NOMO-1 treated with DMSO at 0.1 percent for 48 hours (cell line): Measurements from ENCODE around the gene INPP5J.
"Not testable (repeated sequence)": the region's sequence is repeated elsewhere in the genome, so short reads cannot be mapped to it uniquely, and the experiment has no call there.

ENCODE experiments used
- DNase-seq: peaks from one replicate; lab custom pipeline; 2025; ENCODE audit not compliant: unreplicated experiment; lab: John Stamatoyannopoulos, UW

INPP5J gene

DNA sequence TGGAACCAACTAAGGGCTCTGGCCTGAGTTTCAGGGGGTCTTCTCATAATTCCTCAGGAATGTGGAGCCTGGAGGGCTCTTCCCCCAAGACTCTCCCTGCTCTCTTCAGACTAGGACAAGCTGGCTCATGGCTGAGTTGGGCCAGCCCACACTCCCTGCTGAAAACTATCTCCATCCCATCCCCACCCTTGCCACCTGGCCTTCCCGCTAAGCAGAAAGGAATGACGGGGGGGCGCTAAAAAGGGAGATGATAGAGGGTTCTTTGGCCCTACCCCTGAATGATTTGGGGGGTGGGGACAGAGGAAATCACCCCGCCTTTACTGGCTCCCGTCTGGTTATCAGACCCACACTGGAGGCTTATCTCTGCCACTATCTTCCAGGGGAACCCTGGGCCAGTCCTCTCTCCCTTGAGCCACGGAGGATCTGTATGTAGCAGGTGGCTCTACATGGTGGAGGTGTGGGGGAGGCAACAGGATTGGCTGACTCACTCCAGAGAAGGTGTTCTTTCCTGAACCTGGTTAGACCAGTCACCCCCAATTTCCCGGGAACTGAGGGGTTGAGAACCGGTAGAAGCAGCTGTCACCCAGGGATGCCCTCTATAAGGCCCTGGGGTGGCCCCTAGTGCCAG, 35.9 kb upstream of the INPP5J start:
- no peak for DNase-seq

DNA sequence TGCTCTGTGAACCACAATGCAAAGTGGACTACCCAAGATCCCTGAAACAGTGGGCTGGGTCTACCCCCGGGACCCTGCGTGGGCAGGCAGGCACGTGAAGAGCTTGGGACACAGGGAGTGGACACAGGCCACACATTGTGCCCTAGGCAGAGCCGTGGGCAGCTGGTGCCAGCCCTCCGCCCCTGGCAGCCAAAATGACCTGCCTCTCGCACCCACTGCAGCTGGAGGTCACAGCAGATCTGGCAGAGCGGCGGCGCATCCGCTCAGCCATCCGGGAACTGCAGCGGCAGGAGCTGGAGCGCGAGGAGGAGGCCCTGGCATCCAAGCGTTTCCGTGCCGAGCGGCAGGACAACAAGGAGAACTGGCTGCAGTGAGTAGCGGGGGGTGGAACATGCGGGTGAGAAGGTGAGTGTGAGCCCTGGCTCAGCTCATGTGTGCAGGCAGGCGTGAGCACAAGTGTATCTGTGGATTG, 35.0 kb upstream of the INPP5J start:
- DNase-seq, result no peak

DNA sequence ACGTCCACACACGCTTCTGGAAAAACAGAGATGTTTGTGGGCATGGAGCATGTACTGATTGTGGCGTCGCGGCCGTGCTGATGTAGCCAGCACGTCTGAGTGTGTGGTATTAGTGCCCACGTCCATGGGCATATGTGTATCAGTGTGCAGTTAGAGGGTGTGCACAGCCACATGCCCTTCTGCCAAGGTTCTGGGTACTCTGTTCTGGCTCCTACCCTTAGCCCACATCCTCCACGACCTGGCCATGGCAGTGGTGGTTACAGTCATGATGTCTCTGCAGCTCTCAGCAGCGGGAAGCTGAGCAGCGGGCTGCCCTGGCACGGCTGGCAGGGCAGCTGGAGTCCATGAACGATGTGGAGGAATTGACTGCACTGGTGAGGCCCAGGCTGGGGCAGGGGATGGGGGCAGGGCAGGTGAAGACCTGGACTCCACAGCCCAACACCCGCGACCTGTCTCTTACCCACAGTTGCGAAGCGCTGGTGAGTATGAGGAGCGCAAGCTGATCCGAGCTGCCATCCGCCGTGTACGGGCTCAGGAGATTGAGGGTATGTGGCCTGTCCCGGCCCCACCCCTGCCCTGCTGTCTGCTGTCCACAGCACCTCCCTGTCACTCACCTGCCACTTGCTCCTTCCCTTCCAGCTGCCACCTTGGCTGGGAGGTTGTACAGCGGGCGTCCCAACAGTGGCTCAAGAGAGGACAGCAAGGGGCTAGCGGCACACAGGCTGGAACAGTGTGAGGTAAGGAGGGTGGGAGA, 34.4 kb upstream of the INPP5J start:
- DNase-seq, result no peak

DNA sequence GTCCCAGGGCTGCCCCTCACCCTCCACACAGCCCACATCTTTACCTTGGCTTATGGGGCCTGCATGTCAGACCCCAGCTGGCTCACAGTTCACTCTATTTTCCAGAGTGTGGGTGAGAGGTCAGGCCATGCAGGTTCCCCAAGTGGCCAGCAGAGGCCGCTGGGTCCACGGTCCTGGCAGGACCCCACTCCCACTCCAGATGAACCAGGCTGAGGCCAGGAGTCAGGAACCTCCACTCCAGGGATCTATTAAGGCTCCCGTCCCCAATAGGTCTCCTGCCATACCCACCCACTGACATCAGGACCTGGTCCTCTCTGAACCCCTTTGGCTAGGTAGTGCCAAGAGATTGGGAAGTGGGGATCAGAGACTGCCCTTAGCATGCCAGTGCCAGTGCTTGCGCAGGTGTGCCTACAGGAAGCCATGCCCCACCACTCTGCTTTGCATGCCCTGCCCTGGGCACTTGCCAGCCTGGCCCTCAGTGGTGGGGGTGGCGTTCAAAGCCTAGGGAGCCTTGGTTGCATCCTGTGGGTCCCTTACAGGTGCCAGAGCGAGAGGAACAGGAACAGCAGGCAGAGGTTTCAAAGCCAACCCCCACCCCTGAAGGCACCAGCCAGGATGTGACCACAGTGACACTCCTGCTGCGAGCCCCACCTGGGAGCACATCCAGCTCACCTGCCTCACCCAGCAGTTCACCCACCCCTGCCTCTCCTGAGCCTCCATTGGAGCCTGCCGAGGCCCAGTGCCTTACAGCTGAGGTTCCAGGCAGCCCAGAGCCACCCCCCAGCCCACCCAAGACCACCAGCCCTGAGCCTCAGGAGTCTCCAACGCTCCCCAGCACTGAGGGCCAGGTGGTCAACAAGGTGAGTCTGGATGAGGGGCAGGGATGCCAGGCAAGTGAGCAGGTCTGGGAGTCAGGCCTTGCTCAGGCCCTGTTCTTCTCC, 33.3 kb upstream of the INPP5J start:
- DNase-seq, result no peak

DNA sequence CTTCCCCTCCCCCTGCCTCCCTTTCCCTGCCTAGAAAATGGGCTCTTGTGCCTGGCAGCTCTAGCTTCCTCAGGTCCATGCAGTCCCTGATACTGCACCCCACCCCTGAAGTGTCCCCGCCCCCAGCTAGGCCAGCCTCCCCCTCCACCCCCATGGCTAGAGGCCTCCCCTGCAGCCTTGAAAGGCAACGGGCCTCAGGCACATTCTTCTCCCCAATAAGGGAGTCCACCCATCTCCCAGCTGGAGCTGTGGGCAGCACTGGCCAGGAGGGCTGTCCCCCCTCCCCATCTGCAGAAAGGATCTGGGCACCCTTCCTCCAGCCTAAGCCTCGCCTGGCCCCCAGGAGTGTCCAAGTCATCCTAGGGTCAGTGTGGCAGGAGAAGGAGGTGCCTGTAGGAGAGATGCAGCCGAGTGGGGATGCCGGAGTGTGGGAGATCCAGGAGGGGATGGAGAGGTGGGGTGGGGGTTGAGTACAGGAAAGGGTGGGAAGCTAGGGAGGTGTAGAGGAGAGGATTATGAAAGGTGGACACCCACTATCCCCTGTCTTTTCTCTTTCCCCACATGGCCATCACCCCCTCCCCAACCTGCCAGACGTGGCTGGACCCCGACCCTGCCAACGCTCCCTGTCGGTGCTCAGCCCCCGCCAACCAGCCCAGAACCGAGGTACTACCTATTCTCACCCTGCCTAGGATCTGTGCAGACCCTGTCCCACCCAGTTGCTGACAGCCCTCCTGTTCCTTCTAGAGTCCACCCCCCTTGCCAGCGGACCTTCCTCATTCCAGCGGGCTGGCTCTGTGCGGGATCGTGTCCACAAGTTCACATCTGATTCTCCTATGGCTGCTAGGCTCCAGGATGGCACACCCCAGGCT, 32.3 kb upstream of the INPP5J start:
- DNase-seq, result no peak

DNA sequence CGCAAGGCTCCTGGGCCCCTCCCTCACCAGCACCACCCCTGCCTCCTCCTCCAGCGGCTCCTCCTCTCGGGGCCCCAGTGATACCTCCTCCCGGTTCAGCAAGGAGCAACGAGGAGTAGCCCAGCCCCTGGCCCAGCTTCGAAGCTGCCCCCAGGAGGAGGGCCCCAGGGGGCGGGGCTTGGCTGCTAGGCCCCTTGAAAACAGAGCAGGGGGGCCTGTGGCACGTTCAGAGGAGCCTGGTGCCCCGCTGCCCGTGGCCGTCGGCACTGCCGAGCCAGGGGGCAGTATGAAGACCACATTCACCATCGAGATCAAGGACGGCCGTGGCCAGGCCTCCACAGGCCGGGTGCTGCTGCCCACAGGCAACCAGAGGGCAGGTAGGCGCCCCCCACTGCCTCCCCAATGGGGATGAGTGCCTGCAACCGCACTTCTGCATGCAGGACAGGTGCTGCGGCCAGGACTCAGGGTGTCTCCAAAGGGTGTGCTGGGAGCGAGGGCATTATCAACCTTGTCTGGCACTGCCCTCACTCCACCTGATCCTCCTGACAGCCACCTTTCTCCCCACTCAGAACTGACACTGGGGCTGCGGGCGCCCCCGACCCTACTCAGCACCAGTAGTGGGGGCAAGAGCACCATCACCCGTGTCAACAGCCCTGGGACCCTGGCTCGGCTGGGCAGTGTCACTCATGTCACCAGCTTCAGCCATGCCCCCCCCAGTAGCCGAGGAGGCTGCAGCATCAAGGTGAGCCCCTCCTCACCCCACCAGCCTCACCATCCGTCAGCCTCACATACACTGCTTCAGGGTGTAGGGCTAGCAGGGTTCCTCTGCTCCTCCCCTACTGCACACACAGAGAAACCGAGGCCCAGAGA, 31.4 kb upstream of the INPP5J start:
- DNase-seq, result no peak

DNA sequence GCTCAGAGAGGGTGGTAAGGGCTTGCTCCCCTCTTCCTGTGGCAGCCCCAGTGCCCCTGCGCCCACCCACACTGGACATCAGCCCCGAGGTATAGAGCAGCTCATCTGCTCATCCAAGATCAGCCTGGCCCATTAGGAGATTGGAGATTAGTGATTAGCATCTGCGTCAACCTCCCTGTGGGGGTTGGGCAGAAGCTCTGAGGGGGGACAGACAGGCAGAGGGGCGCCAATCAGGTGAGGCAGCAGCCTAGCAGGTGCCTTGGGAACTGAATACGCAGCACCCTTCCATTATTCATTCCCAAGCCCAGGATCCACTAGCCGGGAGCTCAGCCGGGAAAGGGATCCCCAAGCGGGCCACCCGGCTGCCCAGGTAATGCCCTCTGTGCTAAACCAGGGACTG, 30.6 kb upstream of the INPP5J start:
- no peak for DNase-seq

DNA sequence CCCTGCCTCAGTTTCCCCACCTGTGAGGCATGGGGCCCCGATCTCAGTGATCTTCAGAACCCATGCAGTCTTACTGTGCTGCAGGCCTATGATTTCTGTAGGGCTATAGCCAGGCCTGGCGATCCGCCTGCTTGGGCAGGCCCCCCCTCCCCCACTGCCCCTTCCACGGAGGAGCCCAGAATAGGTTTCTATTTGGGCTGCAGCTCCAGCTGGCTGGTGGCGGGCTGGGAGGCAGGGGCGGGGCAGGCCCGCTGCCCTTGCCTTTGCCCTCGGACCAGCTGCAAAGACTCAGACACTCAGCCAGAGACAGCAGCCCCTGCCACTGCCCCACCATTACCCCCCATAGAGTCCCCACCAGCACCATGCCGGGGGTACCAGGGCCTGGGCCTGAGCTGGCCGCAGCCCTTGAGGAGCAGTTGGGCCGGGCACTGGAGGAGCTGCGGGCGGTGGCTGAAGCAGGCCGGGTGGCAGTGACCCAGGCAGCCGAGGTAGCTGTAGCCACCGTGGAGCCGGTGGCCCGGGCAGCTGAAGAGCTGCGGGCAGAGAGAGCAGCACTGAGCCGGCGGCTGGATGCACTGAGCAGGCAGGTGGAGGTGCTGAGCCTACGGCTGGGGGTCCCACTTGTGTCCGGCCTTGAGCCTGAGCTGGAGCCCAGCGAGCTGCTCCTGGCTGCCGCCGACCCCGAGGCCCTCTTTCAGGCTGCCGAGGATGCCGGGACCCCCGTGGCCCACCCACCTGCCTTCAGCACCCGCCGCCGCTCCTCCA, 29.5 kb upstream of the INPP5J start:
- no peak for DNase-seq

DNA sequence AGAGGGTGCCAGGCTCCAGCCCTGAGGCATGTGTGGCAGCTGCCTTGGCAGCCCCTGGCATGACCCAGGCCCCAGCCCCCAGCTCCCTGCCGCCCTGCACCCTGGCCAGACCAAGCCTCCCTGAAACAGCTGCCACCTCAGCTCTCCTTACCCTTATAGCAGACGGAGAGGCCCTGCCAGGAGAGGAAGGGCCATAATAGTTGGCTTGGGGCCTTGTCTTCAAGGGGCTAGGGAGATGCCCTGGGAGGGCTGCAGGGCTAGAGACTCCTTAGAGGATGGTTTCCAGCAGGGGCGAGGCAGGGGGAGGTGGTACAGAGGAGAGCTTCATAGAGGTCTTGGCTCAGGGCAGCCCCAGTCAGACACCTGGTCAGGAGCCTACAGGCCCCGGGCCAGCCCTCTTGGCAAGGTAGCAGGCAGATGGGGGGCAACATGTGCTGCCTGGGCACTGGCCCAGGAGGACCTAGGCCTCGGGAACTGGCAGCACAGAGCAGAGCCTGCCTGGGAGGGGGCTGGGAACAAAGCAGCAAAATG, 28.7 kb upstream of the INPP5J start:
- DNase-seq, result no peak

DNA sequence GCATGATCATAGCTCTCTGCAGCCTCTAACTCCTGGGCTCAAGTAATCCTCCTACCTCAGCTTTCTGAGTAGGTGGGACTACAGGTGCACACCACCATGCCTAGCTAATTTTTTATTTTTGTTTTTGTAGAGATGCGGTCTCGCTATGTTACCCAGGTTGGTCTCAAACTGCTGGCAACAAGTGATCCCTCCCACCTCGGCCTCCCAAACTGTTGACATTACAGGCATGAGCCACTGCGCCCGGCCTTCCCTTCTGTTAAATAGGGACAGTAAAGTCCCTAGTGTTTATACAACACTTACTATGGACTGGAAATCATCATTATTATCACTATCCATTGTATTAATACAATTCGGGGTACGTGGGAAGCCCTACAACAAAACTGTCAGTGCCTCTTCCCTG, 28.0 kb upstream of the INPP5J start:
- DNase-seq, result no peak

DNA sequence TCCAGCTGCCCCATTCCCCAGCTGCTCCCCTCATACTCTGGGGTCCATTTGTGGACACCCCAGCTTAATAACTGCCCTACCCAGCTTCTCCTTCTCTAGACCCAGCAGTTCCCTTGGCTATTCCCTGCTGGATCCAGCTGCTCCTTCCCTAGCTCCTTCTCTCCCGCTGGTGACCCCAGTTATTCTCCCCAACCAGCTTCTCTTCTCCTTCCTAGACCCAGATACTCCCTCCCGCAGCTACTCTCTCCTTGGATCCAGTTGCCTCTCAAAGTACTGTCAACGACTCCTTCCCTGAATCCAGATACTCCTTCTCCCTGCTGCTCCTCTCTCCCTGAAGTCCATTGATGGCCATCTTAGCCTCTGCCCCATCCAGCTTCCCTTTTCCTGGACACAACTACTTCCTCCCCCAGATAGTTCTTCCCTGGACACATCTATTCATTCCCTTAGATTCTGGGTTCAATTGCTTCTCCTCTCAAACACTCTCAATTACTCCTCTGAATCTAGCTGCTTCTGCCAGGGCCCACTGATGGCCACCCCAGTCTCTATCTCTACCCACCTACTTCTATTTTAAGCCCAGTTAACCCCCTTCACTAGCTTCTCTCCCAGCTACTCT, 27.0 kb upstream of the INPP5J start:
- DNase-seq, result no peak

DNA sequence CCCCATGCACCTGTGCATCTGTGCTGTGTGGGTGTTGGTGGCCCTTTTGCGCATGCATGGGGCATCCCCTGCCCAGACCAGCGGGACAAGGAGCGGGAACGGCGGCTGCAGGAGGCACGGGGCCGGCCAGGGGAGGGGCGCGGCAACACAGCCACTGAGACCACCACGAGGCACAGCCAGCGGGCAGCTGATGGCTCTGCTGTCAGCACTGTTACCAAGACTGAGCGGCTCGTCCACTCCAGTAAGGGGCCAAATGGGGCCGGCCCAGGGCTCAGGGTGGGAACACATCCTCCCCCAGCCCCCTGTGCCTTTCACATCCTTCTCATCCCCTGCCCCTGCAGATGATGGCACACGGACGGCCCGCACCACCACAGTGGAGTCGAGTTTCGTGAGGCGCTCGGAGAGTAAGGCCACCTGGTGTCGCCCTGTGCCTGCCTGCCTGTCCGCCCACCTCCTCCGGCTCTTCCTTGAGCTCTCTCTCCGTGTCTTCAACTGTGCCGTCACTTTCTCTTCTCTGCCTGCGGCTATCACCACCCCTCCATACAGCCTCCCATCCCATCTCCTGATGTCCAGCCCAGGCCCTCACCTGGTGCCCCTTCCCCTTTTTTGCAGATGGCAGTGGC, 26.0 kb upstream of the INPP5J start:
- no peak for DNase-seq

DNA sequence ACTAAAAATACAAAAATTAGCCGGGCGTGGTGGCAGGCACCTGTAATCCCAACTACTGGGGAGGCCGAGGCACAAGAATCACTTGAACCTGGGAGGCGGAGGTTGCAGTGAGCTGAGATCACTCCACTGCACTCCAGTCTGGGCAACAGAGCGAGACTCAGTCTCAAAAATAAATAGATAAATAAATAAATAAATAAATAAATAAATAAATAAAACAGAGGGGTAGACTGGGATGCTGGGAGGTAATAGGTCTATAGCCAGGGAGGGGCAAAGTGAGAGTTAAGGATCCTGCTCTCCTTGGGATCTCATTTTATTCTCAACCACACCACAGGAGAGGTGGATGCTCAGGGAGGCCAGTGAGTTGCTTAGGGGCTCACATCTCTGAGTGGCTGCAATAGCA, 25.2 kb upstream of the INPP5J start:
- not testable (repeated sequence) for DNase-seq

DNA sequence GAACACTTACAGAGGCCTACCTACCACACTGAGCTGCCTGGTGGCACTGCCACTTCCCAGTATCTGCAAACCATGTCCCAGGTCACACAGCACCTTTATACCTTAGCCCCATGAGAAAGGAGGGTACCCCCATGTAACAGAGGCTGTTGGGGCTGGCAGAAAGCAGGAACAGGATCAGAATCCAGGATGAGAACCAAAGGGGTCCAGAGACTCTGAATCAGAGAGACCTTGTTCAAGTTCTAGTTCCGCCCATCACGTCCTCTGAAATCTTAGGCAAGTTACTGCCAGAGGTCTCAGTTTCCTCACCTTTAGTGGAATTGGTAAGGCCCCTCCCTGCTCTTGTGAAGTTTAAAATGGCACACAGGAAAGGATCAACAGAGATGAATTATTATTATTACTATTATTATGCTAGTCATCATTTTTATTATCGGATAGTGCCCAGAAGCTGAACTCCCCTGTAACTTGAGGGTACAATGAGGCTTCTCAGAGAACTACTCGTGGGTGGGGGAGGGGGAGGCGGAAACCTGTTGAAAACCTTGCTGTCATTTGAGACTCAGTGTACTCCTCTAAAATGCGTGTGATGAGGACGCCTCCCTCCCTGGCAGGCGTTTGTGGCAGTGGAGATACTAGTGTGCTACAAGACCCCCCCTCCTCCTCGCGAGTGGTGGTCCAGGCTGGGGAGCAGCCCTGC, 24.7 kb upstream of the INPP5J start:
- no peak for DNase-seq

DNA sequence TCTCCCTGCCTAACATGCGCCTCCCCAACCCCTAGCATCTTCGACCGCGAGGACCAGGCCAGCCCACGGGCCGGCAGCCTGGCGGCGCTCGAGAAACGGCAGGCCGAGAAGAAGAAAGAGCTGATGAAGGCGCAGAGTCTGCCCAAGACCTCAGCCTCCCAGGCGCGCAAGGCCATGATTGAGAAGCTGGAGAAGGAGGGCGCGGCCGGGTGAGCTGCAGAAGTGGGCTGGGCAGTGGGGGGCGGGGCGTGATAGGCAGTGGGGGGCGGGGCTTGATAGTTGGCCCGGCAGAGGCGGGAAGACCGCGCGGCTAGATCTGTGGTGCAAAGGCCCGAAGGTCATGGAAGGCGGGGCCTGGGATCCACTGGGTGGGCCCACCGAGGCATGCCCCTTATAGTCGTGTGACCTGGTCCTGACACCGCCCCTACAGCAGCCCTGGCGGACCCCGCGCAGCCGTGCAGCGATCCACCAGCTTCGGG, 24.1 kb upstream of the INPP5J start:
- DNase-seq, result no peak

DNA sequence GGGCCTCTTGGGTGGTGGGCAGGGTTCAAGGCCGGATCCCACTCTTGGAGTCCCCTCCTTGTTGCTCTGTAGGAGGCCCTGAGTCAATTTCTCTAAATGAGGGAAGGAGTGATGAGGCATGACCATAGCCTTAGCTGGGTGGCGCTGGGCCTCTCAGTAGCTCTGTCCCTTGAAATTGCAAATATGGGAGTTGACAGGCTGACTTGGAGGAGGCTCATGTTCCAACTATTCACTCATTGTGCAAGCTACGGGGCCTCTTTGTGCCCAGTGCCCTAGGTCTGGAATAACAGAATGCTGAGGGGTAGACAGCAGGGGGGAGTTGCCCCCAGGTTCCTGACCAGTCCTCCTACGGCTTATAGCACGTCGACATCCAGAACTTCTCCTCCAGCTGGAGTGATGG, 23.4 kb upstream of the INPP5J start:
- DNase-seq, result no peak
